Kidney epithelial cell (primary cell): ENCODE data around the gene DLG5. TPM values are rescaled to one million over a fixed set of nuclear protein-coding genes. Genes with fewer than 3 reads are reported as not detected.
A peak's percentile ranks its signal among the peaks of the same experiment; 100 is the strongest.

ENCODE experiments used
- DNase-seq: peaks from one replicate; pipeline ENCODE4 v3.0.0-alpha.2; 2010; ENCODE audit warnings: low read depth
- H3K27me3 ChIP-seq: 2 replicates; pipeline ENCODE4 v1.6.0; 2011; ENCODE audit warnings: low read length; ENCODE audit not compliant: control insufficient read depth, insufficient read depth
- H3K36me3 ChIP-seq: 2 replicates; pipeline ENCODE4 v1.5.1; 2011; ENCODE audit warnings: low read length; ENCODE audit not compliant: control insufficient read depth, insufficient read depth
- H3K4me3 ChIP-seq: 2 replicates; pipeline ENCODE4 v1.5.1; 2011; ENCODE audit warnings: low read depth, mild to moderate bottlenecking, control low read depth, low read length
- CTCF ChIP-seq: IDR thresholded peaks from 2 replicates; pipeline ENCODE4 v1.5.1; 2011; ENCODE audit warnings: mild to moderate bottlenecking, moderate library complexity, low read length, control low read depth, inconsistent platforms; ENCODE audit not compliant: insufficient read depth, poor library complexity, severe bottlenecking
- total RNA-seq: library from RNA; depleted of rRNA; stranded (reverse); fragments of >200 nt; gene quantifications from 2 replicates; pipeline ENCODE4 v1.2.3, GENCODE V29; 2015

The DLG5 gene
- total RNA-seq, 1 donor from 2014 or later: 35.9 TPM

GRCh38 chr10:77959887-77960455, 33.4 kb upstream of the DLG5 start:
- H3K4me3 ChIP-seq: no peak overlapping the region
- no peaks in the 10 kb centered on the region for H3K36me3 ChIP-seq
- no peaks in the 10 kb centered on the region for H3K27me3 ChIP-seq
- no peak for DNase-seq
- TF ChIP-seq CTCF: no peak

- no peak for TF ChIP-seq CTCF
- Histone ChIP-seq H3K36me3 (no peaks in the 10 kb centered on the region), H3K4me3 (no peak overlapping the region), H3K27me3 (no peaks in the 10 kb centered on the region)
- no peak for DNase-seq
Observed at GRCh38 chr10:77959384-77959783, 32.8 kb upstream of the DLG5 start.

GRCh38 chr10:77955136-77955535, 28.6 kb upstream of the DLG5 start:
- DNase-seq: no peak
- no peak for TF ChIP-seq CTCF
- H3K4me3 ChIP-seq: no peak overlapping the region
- no peaks in the 10 kb centered on the region for H3K36me3 ChIP-seq
- no peaks in the 10 kb centered on the region for H3K27me3 ChIP-seq

- H3K27me3 ChIP-seq: no peaks in the 10 kb centered on the region
- no peak overlapping the region for H3K4me3 ChIP-seq
- no peaks in the 10 kb centered on the region for H3K36me3 ChIP-seq
- no peak for TF ChIP-seq CTCF
- peak; percentile 78 for DNase-seq
Observed at GRCh38 chr10:77949167-77949566, 22.6 kb upstream of the DLG5 start.

- H3K27me3 ChIP-seq: no peaks in the 10 kb centered on the region
- DNase-seq: no peak
- no peak overlapping the region for H3K4me3 ChIP-seq
- no peaks in the 10 kb centered on the region for H3K36me3 ChIP-seq
- TF ChIP-seq CTCF: no peak
Observed at GRCh38 chr10:77946084-77946483, 19.5 kb upstream of the DLG5 start.

GRCh38 chr10:77944519-77944918, 18.0 kb upstream of the DLG5 start:
- H3K36me3 ChIP-seq: no peaks in the 10 kb centered on the region
- no peak for TF ChIP-seq CTCF
- H3K27me3 ChIP-seq: no peaks in the 10 kb centered on the region
- peak; percentile 41 for DNase-seq
- H3K4me3 ChIP-seq: no peak overlapping the region
